T-helper 2 cell (primary cell): ENCODE measurements around the gene TBX15.

Experiments used
- DNase-seq, 5 experiments: peaks; one replicate each; pipeline versions ENCODE4 v3.0.0 to v3.0.0-alpha.2; 2012 to 2022

TBX15 gene

DNA sequence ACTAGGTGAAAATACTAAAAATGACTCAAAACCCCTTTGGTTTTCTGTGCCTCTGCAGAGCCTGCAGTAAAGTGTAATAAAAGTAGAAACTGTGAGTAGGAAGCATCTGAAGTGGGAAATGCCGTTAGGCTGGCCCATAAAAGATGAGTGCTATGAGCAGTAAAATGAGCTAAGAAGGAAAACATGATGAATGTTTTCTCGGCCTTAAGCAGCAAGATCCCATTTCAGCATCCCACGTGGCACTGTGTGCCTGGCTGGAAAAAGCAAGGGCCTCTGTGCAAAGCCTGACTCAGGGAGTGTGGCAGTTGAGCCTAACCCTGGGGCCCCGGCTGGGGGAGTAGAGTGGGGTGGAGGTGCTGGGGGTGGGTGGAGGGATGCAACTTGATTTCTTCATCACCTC is 109.5 kb downstream of the TBX15 start:
- no peak for DNase-seq

DNA sequence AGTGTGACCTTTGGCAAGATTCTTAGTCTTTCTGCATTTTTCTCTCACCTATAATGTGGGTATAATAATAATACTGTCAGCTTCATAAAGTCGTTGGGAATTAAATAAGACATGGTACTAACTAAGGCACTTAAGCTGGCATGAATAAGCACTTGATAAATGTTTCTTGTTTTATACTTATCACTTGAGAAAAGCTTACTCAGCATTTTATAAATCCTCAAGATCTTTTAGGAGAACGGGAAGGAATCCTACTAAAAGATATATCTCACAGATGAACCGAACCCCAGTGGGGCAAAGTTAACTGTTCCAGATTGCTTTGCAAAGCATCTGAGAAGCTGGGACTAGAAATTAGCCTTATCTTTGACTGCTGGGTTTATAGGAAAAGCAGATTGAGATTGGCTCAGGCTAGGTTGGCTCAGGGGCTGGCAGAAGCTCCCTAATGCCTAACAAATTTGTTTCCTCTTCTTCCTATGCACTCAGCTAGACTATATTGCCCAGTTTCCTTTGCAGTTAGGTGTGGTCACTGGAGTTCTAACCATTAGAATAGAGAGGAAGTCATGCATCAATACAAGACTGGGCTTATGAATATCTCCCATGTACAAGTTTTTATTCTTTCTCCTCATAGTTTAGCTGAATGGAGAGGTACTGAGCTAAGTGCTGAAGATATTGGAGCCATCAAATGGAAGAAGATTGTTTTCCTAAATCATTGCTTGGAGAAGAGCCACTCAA is 110.3 kb downstream of the TBX15 start:
- DNase-seq, result no peak

GRCh38 chr1:118871582-118872171 is 116.5 kb downstream of the TBX15 start:
- no peak for DNase-seq

- no peak for DNase-seq
Observed at GRCh38 chr1:118868387-118868786, 119.8 kb downstream of the TBX15 start.

DNA sequence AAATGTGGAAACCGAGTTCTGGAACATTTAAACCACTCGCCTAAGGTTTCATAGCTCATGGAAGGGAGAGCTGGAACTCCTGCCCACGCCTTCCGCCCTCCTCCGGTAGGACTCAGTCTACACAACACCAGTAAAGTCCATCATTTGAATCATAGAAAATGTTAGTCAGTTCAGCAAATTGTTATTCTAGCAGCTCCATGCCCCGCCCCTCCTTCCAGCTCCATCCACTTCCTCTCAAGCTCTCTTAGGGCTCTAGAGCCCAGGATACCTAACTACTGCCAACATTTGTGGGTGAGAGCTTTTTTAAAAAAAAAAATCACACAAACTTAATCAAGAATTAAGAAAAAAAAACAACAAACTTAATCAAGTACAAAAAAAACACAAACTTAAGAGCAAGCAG is 121.8 kb downstream of the TBX15 start:
- no peak for DNase-seq

DNA sequence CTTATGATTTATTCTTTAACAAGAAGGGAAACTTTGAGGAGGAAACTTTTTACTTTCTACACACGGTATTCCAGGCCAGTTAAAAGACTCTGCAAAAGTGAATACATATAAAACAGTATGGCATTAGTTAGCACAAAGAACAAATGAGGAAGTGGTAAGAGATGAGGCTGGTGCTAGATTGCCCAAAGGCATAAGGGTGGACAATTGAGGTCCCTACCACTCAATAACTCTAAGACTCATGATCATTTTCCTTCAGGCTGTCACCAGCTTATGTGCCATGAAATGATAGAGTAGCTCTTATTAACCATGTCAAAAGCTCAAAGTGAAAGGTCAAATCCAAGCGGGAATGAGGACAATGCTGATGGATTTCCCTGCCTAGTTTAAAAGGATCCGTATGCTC is 124.5 kb downstream of the TBX15 start:
- no peak for DNase-seq

DNA sequence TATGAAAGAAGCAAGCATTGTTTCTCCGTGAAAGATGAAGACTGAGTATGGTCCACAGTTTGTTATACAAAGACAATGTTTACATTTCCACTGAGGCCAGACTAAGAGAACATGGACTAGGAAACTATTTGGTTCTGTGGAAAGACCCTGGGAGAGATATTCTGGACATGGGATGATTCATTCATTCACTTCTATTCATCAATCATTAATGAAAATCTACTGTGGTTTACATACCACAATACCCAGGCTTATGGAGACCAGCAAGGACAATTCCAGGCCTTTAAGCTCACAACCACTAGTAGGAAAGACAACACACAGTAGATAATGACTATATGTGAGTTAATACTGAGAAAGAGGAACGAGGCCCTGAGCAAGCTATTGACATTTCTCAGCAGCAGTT is 125.4 kb downstream of the TBX15 start:
- DNase-seq, result no peak

DNA sequence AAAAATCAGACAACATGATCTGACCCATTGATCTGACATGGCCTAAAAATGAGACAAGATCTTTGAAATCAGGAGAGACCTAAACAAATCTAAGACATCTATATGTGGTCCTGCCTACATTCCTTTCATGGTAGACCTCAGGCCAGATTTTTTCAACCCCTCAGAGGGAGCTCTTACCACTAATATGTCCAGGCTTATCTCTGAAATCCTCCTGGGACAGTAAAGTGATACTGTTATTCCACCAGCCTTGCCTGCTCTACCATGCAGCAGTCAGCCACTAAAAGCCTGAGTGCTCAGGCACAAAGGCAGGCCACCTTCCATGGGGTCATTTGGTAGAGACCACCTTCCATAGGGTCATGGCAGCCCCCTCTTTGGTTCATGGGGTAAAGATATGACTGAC is 126.9 kb downstream of the TBX15 start:
- DNase-seq, result no peak

DNA sequence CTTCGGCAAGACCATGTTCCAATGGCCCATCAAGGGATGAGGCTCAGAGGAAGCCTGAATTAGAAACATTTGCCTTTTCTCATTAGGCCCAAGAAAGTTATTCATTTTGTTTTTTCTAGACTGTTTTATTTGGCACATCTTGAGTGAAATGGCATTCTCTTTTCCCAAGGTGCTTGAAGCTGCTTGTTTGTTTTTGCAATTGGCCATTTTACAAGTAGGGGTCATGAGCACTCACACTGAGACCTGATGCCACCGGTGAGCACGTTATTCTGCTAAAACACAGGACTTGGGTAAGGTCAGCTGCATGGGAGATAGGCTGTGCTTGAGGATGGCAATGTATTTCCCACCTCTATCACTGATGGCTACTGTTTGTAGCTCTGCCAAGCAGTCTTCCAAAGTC is 128.1 kb downstream of the TBX15 start:
- DNase-seq, result no peak

GRCh38 chr1:118846443-118846842 is 141.7 kb downstream of the TBX15 start:
- no peak for DNase-seq

DNA sequence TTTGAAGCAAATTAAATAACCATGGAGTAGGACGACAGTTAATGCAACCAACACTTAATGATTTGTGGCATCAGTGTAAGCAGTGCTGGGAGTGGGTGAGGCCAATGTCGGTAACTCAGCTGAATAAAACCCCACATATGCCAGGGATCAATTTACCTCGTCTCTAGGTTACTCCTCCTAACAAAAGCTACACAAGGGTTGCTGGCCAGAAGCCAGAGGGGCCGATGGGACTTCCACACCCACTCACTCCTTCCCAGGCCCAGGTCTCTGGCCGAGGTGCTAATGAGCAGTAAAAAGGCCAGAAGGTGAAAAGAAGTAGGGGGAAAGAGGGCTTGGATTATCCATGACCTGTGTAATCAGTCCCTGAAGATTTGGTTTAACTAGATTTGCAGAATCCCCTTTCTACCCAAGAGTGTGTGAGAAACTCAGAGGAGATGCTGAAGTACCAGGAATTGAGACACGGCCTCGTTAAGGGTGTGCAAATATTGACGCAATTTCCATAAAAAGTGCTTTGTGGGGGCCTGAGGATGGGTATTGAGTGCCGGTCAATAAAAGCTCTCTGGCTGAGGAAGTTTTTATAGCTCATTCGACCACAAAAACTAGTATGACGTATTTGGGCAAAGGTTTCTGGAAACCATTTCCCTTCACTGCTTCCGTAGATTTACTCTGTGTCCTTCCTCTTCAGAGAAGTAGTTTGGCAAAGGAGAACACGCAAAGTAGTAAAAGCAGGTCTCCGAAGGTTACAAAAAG is 145.5 kb downstream of the TBX15 start:
- no peak for DNase-seq

GRCh38 chr1:118841521-118841920 is 146.6 kb downstream of the TBX15 start:
- DNase-seq, result no peak
